Activated T-helper 1 cell treated with anti-CD3 and anti-CD28 coated beads, Interleukin-12 subunit alpha, Interleukin-12 subunit beta, Interleukin-2, Interleukin-4 antibody, amounts not matched to agents 30 ng/mL and 10 ng/mL and 1 ng/mL, durations not matched to agents 14 hours and 24 hours and 36 hours (primary cell): Measurements from ENCODE around the gene CDC42EP4. TPM values are rescaled to one million over a fixed set of nuclear protein-coding genes. Genes with fewer than 3 reads are reported as not detected.
"Not testable (repeated sequence)": the region's sequence is repeated elsewhere in the genome, so short reads cannot be mapped to it uniquely, and the experiment has no call there.

Experiments
- DNase-seq: peaks from one replicate; pipeline ENCODE4 v3.0.0; 2021; ENCODE audit warnings: low spot score
- H3K27ac Mint-ChIP-seq: one replicate; pipeline ENCODE4 v1.8.0; 2021; ENCODE audit warnings: mild to moderate bottlenecking, mixed read lengths
- H3K27me3 Mint-ChIP-seq: one replicate; pipeline ENCODE4 v1.8.0; 2022; ENCODE audit warnings: mild to moderate bottlenecking, moderate library complexity, mixed read lengths; ENCODE audit not compliant: insufficient read depth
- H3K36me3 Mint-ChIP-seq: one replicate; pipeline ENCODE4 v1.8.0; 2021; ENCODE audit warnings: low read depth, mixed read lengths
- H3K4me1 Mint-ChIP-seq: one replicate; pipeline ENCODE4 v1.8.0; 2021; ENCODE audit warnings: low read depth, mixed read lengths
- H3K4me3 Mint-ChIP-seq: one replicate; pipeline ENCODE4 v1.8.0; 2021; ENCODE audit warnings: mild to moderate bottlenecking, moderate library complexity, mixed read lengths
- H3K9me3 Mint-ChIP-seq: one replicate; pipeline ENCODE4 v1.8.0; 2021; ENCODE audit warnings: mixed read lengths
- intact Hi-C: fragments of 100-400 bp; cut with micrococcal nuclease; formaldehyde crosslinking; loops from one replicate; pipeline ENCODE4 v1.15.1; 2024
- total RNA-seq: library from RNA; stranded (reverse); gene quantifications from 2 replicates; pipeline ENCODE4 v1.2.3, GENCODE V29; 2022

The CDC42EP4 gene
- total RNA-seq, 1 donor from 2014 or later: 1.1 TPM

DNA sequence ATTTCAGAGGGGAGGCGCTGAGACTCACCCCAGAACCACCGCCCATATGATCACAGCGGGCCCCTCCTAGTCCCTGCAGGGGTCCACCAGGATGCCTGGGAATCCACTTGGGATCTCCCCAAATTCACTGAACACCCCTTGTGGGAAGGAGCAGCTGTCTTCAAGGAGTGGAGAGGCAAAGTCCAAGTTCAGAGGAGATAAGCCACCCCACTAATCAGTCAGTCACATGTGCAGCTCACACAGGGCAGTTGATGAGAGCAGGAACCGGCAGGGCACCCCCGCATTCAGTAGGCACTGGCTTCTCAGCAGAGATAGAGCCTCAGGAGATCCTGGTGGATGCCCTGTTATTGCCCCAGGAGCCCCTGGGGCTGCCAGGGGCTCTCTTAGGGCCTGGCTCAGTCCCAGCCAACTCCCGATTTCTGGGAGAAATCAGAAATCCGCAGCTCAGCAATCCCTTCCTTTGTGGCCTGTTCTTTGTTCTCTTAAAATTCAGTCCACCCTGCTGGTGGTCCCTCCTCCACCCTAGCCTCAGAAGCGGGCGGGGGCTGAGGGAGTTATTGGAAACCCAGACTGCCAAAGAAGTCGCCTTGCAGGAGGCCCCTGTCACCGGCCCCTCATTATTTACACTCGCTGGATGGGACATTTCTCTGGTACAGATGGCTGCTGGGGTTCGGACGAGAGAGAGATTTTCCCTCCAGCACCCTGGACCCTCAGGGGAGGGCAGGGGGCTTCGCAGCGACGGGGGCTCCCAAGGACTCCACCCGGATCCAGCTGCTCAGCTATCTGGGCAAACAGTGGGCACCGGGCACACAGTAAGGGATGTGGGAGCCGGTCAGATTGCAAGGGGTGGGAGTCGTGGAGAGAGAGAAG lies 1.8 kb downstream of the CDC42EP4 start:
- Mint-ChIP-seq H3K4me1 (peaks cover 7% of the 10 kb centered on the region), H3K36me3 (no peaks in the 10 kb centered on the region), H3K4me3 (peak overlapping the region; percentile 82), H3K27me3 (peaks cover 15% of the 10 kb centered on the region), H3K27ac (no peak overlapping the region), H3K9me3 (no peaks in the 10 kb centered on the region)
- intact Hi-C loops: loop anchor here (2.0 to 5.0 kb wide), 2 partner anchors 583 to 603 kb away; no protein-coding TSS in a partner anchor
- DNase-seq: no peak

DNA sequence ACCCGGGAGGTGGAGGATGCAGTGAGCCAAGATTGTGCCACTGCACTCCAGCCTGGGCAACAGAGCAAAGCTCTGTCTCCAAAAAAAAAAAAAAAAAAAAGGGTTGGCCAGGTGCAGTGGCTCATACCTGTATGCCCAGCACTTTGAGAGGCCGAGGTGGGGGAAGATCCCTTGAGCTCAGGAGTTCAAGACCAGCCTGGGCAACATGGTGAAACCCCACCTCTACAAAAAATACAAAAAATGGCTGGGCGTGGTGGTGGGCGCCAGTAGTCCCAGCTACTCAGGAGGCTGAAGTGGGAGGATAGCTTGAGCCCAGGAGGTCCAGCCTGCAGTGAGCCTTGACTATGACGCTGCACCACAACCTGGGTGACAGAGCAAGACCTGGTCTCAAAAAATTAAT lies 2.8 kb downstream of the CDC42EP4 start:
- H3K4me3 Mint-ChIP-seq, H3K27ac Mint-ChIP-seq, H3K36me3 Mint-ChIP-seq, intact Hi-C loops, DNase-seq, H3K4me1 Mint-ChIP-seq, H3K9me3 Mint-ChIP-seq: not testable (repeated sequence)
- peaks cover 11% of the 10 kb centered on the region for H3K27me3 Mint-ChIP-seq

DNA sequence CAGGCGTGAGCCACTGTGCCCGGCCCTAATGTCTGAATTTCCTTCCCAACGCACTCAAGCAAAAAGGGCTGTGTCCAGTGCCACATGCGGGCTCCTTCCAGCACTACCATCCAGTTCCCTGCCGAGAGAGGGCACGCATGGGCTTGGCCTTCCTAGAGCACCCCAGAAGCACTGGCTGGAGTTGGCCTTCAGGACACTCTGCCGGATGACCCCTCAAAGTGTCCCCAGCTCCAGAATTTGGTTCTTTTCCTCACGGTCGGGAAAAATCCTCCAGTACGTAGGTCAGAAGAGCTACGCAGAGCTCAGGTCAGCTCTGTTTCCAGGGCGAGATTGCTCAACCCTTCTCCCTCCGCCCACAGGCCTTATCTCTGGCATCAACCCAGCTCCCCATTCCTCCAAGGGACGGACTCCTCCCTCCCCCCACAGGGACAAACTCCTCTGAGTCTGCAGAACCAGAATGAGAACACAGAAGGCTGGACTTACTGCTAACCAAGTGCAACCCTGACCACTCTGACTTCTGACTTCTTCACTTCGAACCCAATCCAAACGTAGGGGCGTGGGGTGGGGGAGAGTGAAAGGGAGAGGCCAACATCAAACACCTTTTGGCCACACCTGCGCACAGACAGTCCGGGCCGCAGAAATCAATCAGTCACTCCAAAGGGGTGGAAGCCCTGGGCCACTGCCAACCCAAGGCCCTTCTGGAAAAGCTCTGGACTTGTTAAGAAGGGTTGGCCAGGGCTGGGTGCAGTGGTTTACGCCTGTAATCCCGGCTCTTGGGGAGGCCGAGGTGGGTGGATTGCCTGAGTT lies 3.6 kb downstream of the CDC42EP4 start:
- H3K9me3 Mint-ChIP-seq: no peaks in the 10 kb centered on the region
- H3K27ac Mint-ChIP-seq: no peak overlapping the region
- peaks cover 8% of the 10 kb centered on the region for H3K27me3 Mint-ChIP-seq
- no peak for DNase-seq
- peaks cover 7% of the 10 kb centered on the region for H3K4me1 Mint-ChIP-seq
- intact Hi-C loops: no loop called here
- no peak overlapping the region for H3K4me3 Mint-ChIP-seq
- no peaks in the 10 kb centered on the region for H3K36me3 Mint-ChIP-seq

DNA sequence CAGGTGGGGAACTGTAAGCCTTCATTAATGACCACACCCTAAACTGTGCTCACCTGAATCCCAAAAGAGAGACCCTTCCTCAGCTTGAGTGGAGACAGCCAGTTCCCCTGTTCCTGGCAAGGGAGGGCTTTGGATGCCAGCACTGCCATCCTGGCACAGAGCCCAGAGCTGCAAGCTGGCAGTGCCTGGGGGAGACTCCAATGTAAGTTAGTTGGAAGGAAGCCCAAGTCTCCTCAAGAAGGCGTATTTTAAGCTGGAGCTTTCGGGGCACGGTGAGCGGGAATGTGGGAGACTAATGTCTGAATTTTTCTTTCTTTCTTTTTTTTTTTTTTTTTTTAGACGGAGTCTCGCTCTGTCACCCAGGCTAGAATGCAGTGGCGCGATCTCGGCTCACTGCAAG lies 4.7 kb downstream of the CDC42EP4 start:
- Mint-ChIP-seq H3K27me3 (peaks cover 6% of the 10 kb centered on the region), H3K9me3 (no peaks in the 10 kb centered on the region), H3K4me3 (no peak overlapping the region), H3K36me3 (no peaks in the 10 kb centered on the region), H3K27ac (no peak overlapping the region), H3K4me1 (peaks cover 7% of the 10 kb centered on the region)
- no peak for DNase-seq
- intact Hi-C loops: no loop called here

GRCh38 chr17:73305845-73306836 lies 5.7 kb downstream of the CDC42EP4 start:
- intact Hi-C loops: no loop called here
- Mint-ChIP-seq H3K4me1 (peaks cover 7% of the 10 kb centered on the region), H3K27ac (no peak overlapping the region), H3K27me3 (peaks cover 5% of the 10 kb centered on the region), H3K9me3 (no peaks in the 10 kb centered on the region), H3K36me3 (no peaks in the 10 kb centered on the region), H3K4me3 (no peak overlapping the region)
- DNase-seq: no peak

DNA sequence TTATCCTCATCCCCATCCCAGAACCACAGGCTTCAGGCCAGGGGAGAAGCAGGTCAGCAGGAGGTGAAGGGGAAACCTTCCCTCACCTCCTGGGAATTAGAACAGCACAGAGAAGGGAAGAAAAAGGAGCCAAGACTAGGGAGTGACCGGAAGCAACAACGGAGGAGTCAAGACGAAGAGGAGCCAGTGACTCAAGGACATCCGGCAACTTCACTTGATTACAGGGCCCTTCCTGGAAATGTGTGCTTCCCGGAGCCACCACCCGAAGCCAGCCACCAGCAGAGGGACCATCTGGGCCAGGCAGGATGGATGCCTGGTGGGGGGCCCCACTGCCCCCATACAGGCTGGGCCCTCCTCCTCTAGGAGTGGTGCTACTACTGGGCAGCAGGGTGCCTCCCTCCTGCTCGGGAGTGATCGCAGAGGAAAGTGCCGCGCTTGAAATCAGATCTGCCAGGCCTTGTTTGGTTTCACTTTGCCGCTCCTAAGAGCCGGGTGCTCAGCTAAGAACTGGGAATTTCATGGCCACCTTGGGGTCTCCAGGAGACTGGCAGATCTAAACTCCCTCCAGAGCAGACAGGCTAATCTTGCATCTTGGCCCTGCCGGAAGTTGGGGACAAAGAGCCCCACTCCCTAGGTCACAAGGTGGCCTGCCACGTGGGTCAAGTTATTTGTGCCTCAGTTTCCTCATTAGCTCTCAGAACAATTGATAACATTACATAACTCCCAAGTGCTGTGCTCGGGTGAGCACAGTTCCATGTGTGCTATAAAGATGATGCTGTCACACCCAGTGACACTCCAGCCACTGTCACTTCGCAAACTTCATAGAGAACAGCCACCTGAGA lies 6.6 kb downstream of the CDC42EP4 start:
- Mint-ChIP-seq H3K27me3 (peaks cover 3% of the 10 kb centered on the region), H3K4me3 (no peak overlapping the region), H3K27ac (no peak overlapping the region), H3K9me3 (no peaks in the 10 kb centered on the region), H3K4me1 (peaks cover 3% of the 10 kb centered on the region), H3K36me3 (no peaks in the 10 kb centered on the region)
- intact Hi-C loops: no loop called here
- DNase-seq: no peak

DNA sequence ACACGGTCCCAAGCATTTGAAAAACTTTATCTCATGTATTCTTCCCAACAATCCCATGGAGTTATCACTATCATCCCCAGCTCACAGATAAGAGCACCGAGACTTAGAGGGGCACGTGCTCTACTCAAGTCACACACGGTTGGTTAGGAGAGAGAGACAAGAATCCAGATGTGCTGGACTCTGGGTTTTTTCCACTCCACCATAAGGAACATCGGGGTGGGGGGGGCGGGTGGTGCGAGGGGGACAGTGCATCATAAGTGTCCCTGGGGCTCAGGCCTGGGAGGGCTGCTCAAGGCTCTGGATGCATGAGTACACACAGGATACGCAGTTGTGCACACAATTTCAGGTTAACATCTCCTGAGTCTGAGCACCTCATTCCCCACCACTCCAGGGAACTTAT lies 7.4 kb downstream of the CDC42EP4 start:
- no peak for DNase-seq
- intact Hi-C loops: no loop called here
- H3K4me1 Mint-ChIP-seq: no peaks in the 10 kb centered on the region
- no peak overlapping the region for H3K4me3 Mint-ChIP-seq
- H3K27me3 Mint-ChIP-seq: peaks cover 2% of the 10 kb centered on the region
- H3K9me3 Mint-ChIP-seq: no peaks in the 10 kb centered on the region
- no peak overlapping the region for H3K27ac Mint-ChIP-seq
- H3K36me3 Mint-ChIP-seq: no peaks in the 10 kb centered on the region

DNA sequence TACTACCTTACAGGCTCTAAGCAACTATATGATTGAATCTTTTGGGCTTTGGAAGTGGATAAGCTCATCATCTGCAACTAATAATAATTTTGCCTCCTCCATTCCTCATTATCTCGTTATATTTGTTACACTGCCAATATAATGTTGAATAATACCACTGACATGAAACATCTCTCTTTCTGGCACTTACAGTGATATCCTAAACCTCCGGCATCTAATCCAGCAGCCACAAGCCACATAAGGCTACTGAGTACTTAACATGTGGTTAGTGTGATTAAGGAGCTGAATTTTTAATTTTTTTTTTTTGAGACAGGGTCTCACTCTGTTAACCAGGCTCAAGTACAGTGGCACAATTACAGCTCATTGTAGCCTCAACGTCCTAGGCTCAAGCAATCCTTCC lies 9.6 kb downstream of the CDC42EP4 start:
- no peak overlapping the region for H3K4me3 Mint-ChIP-seq
- DNase-seq: no peak
- peaks cover 2% of the 10 kb centered on the region for H3K27me3 Mint-ChIP-seq
- intact Hi-C loops: no loop called here
- H3K36me3 Mint-ChIP-seq: no peaks in the 10 kb centered on the region
- no peaks in the 10 kb centered on the region for H3K4me1 Mint-ChIP-seq
- H3K9me3 Mint-ChIP-seq: no peaks in the 10 kb centered on the region
- no peak overlapping the region for H3K27ac Mint-ChIP-seq

DNA sequence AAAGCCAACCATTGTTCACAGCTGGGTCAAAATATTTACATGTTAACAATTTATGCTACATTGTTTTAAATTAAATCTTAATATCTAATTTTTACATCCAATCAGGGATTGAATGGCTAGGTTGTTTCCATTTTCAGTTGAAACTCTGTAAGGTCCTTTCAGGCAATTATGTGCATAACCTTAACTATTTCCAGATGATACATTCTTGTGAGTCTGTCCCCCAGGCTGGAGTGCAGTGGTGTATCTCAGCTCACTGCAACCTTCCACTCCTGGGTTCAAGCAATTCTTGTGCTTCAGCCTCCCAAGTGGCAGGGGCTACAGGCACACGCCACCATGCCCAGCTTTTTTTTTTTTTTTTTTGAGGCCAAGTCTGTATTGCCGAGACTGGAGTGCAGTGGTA lies 10.4 kb downstream of the CDC42EP4 start:
- intact Hi-C loops: no loop called here
- no peak overlapping the region for H3K27ac Mint-ChIP-seq
- no peak for DNase-seq
- H3K9me3 Mint-ChIP-seq: no peaks in the 10 kb centered on the region
- peaks cover 2% of the 10 kb centered on the region for H3K27me3 Mint-ChIP-seq
- no peaks in the 10 kb centered on the region for H3K36me3 Mint-ChIP-seq
- H3K4me3 Mint-ChIP-seq: no peak overlapping the region
- H3K4me1 Mint-ChIP-seq: no peaks in the 10 kb centered on the region

- Mint-ChIP-seq H3K27ac (no peak overlapping the region), H3K36me3 (no peaks in the 10 kb centered on the region), H3K4me1 (no peaks in the 10 kb centered on the region), H3K27me3 (peaks cover 2% of the 10 kb centered on the region), H3K4me3 (no peak overlapping the region), H3K9me3 (no peaks in the 10 kb centered on the region)
- no peak for DNase-seq
- intact Hi-C loops: no loop called here
Measured at GRCh38 chr17:73300392-73300791, 11.4 kb downstream of the CDC42EP4 start.

DNA sequence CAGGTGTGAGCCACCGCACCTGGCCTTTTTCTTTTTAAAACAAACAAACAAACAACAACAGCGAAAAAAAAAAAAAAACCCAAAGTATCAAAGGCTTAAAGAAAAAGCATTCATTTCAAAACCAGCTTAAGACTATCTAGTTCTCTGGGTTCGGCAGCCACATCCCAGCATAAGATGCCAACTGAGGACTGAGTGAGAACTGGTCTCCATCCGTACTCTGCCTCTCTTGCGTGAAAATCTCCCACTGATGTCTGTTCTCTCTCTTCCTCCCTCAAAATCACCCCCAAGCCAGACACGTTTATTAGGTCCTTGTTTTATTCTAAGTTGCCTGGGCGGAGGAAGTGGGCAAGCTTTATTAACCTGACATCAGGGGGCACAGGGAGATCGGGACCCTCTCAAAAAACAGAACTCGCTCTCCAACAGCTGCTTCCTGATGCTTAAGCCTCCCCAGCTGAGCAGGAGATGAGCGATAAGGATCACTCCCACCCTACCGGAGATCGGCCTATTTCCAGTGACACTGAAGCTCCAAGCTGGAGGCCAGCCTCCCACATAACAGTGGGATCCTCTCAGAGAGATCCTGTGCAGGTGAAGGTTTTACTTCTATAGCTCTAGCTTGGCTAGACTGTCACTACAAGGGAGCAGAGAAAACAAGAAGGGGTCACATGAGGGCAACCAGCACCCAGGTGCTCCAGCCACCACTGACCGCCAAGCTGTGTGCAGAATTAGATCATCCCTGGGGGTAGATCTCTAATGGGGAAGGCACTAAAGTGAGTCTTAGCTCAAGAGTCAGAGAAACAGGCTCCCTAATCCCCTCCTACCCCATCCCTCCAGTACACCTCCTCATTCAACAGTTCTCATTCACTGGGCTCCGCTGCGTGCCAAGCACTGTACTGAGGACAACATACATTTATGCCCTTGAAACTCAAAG lies 13.6 kb downstream of the CDC42EP4 start:
- no peak for DNase-seq
- intact Hi-C loops: no loop called here
- Mint-ChIP-seq H3K27me3 (peaks cover 2% of the 10 kb centered on the region), H3K27ac (no peak overlapping the region), H3K9me3 (no peaks in the 10 kb centered on the region), H3K36me3 (no peaks in the 10 kb centered on the region), H3K4me3 (no peak overlapping the region), H3K4me1 (no peaks in the 10 kb centered on the region)
